Heart right ventricle (tissue), 16 donors: ENCODE data around the gene GRM7. TPM values are rescaled to one million over a fixed set of nuclear protein-coding genes. Genes with fewer than 3 reads are reported as not detected.

Source experiments
- ATAC-seq, 8 donors: fragments of 200-7000 bp; cut with Tn5 transposase; one replicate each; pipeline ENCODE4 v1.9.1; 2020; ENCODE audit warnings: mild to moderate bottlenecking in 8 of 8, moderate library complexity in 8 of 8, moderate number of reproducible peaks in 1 of 8
- DNase-seq, 2 donors: peaks; one replicate each; pipeline ENCODE4 v3.0.0-alpha.2; 2020
- H3K27ac ChIP-seq, 10 donors: fragments of 200-600 bp; sonication (generic) in 2 of 10; one replicate each; pipeline versions ENCODE4 v1.5.0 to v1.8.0; 2020 to 2022; ENCODE audit warnings: mild to moderate bottlenecking in 3 of 10
- H3K27me3 ChIP-seq, 7 donors: fragments of 200-600 bp; one replicate each; pipeline ENCODE4 v1.8.0; 2021 to 2022; ENCODE audit warnings: mild to moderate bottlenecking in 2 of 7
- H3K36me3 ChIP-seq, 9 donors: fragments of 200-600 bp; sonication (generic) in 1 of 9; one replicate each; pipeline versions ENCODE4 v1.5.0 to v1.8.0; 2020 to 2022; ENCODE audit warnings: mild to moderate bottlenecking in 2 of 9
- H3K4me1 ChIP-seq, 9 donors: fragments of 200-600 bp; sonication (generic) in 1 of 9; one replicate each; pipeline versions ENCODE4 v1.5.0 to v1.8.0; 2020 to 2022; ENCODE audit warnings: mild to moderate bottlenecking in 4 of 9
- H3K4me3 ChIP-seq, 10 donors: fragments of 200-600 bp; sonication (generic) in 2 of 10; one replicate each; pipeline versions ENCODE4 v1.5.0 to v1.8.0; 2020 to 2022; ENCODE audit warnings: mild to moderate bottlenecking in 7 of 10, moderate library complexity in 2 of 10
- H3K9me3 ChIP-seq, 11 donors: fragments of 200-600 bp in 10 of 11; sonication (generic) in 2 of 11; one replicate each; pipeline versions ENCODE4 v1.5.0 to v1.8.0; 2013 to 2022; ENCODE audit warnings: mild to moderate bottlenecking in 2 of 11, control low read depth in 1 of 11, moderate library complexity in 1 of 11
- CTCF ChIP-seq, 9 donors: fragments of 200-600 bp; sonication (generic) in 2 of 9; IDR thresholded peaks; one replicate each; pipeline versions ENCODE4 v1.5.0 to v1.8.0; 2021 to 2022; ENCODE audit warnings: antibody characterized with exemption in 9 of 9, mild to moderate bottlenecking in 5 of 9, moderate library complexity in 1 of 9
- WGBS, 2 donors: extraction: QIAGEN DNeasy Blood & Tissue Kit; methylation state at CpG; one replicate each; pipeline ENCODE4 v1.1.7; 2013; ENCODE audit warnings: inconsistent platforms in 1 of 2; 5-methylcytosine and 5-hydroxymethylcytosine counted together
- intact Hi-C, 10 donors: fragments of 100-400 bp; cut with DNase I; formaldehyde crosslinking; loops; one replicate each; pipeline versions ENCODE4 v1.11.1 to v1.14.2; 2022
- polyA plus RNA-seq, 2 donors: library from polyadenylated mRNA; stranded (reverse); fragments of 200-250 nt; gene quantifications; one replicate each; pipeline ENCODE4 v1.2.3, GENCODE V29; 2013
- total RNA-seq, 10 donors: library from RNA; stranded (reverse); fragmentation: NEBNext Ultra II Directional in 3 of 10; extraction: Animal tissue kit (Norgen Biotek cat#: 25700) in 3 of 10; gene quantifications; one replicate each; pipeline versions ENCODE4 v1.2.1 to v1.2.4, GENCODE V29; 2021 to 2023
- donor health status: Arrhythmogenic right ventricular cardiomyopathy.
- donor health status: ischemic (EF 13 %, LVEDD 7.1; RV severe dilation, severe dysfunction).
- donor health status: healthy with polysubstance abuse.
- donor health status: DM: no; HTN: yes; CAD: no.
- donor health status: DM: no; HTN: no; CAD: no.
- donor health status: ischemic (EF 25% LVEDD 6.9; RV normal size, moderate dysfunction).
- donor health status: ischemic (EF 25% LVEDD 5.7; RV mildly dilated, moderate dysfunction).
- donor health status: healthy.
- donor health status: DM: yes; HTN: yes; CAD: no.
- donor health status: Ischemic cardiomyopathy.
- donor health status: ischemic (EF 35%, LVEDD 5.7; RV mildly dilated, moderate dysfunction).
- donor health status: nonischemic (EF 11% LVEDD 7.7; RV severe dilation, severe dysfunction).
- donor health status: DM: yes; HTN: yes; CAD: no.
- donor health status: PGD.
- donor health status: ischemic (EF 29% LVEDD 5.4; RV normal size, mild dysfunction).
- donor health status: nonischemic (EF 23%, LVEDD 6.1; RV moderate dilation, normal function).

GRM7 gene
- total and polyA plus RNA-seq, 12 donors = not detected

- Histone ChIP-seq H3K4me1 (no peaks in the 10 kb centered on the region), H3K27me3 (no peaks in the 10 kb centered on the region), H3K4me3 (no peak overlapping the region), H3K27ac (no peak overlapping the region), H3K36me3 (no peaks in the 10 kb centered on the region), H3K9me3 (no peaks in the 10 kb centered on the region)
- no peak for DNase-seq
- WGBS, 2 donors = 92 to 97% methylated on average over 2 of the region's 2 CpGs
- no peak for TF ChIP-seq CTCF (IDR thresholded peaks at IDR 0.05)
- ATAC-seq = no peak
- intact Hi-C loops = no loop called here
These were observed 535.6 kb downstream of the GRM7 start for GRCh38 chr3:7396534-7396933.

GRCh38 chr3:7397097-7397496 lies 536.2 kb downstream of the GRM7 start:
- Histone ChIP-seq H3K27me3 (no peaks in the 10 kb centered on the region), H3K36me3 (no peaks in the 10 kb centered on the region), H3K27ac (no peak overlapping the region), H3K4me3 (no peak overlapping the region), H3K9me3 (no peaks in the 10 kb centered on the region), H3K4me1 (no peaks in the 10 kb centered on the region)
- DNase-seq = no peak
- ATAC-seq = no peak
- 89 to 94% methylated on average over 2 of the region's 2 CpGs for WGBS, 2 donors
- no peak for TF ChIP-seq CTCF (IDR thresholded peaks at IDR 0.05)
- intact Hi-C loops = no loop called here

- H3K27me3 ChIP-seq = no peaks in the 10 kb centered on the region
These were observed 539.4 kb downstream of the GRM7 start for GRCh38 chr3:7400360-7400759.

GRCh38 chr3:7401418-7401817 lies 540.5 kb downstream of the GRM7 start:
- ATAC-seq (no peak), DNase-seq (no peak)
- Histone ChIP-seq H3K4me3 (no peak overlapping the region), H3K27ac (no peak overlapping the region), H3K27me3 (no peaks in the 10 kb centered on the region), H3K36me3 (no peaks in the 10 kb centered on the region), H3K4me1 (no peaks in the 10 kb centered on the region), H3K9me3 (no peaks in the 10 kb centered on the region)
- 89 to 93% methylated on average over 1 of the region's 1 CpG for WGBS, 2 donors
- no peak for TF ChIP-seq CTCF (IDR thresholded peaks at IDR 0.05)
- intact Hi-C loops = no loop called here

More at GRCh38 chr3:7400360-7400759, 539.4 kb downstream of the GRM7 start:
- Histone ChIP-seq H3K36me3 (no peaks in the 10 kb centered on the region), H3K4me3 (no peak overlapping the region), H3K4me1 (no peaks in the 10 kb centered on the region), H3K27ac (no peak overlapping the region), H3K9me3 (no peaks in the 10 kb centered on the region)
- TF ChIP-seq CTCF (IDR thresholded peaks at IDR 0.05) = no peak
- ATAC-seq (no peak), DNase-seq (no peak)
- WGBS, 2 donors = 70 to 76% methylated on average over 2 of the region's 2 CpGs
- intact Hi-C loops = no loop called here

GRCh38 chr3:7407107-7407506 lies 546.2 kb downstream of the GRM7 start:
- Histone ChIP-seq H3K36me3 (no peaks in the 10 kb centered on the region), H3K4me1 (no peaks in the 10 kb centered on the region), H3K27ac (no peak overlapping the region), H3K9me3 (no peaks in the 10 kb centered on the region), H3K27me3 (no peaks in the 10 kb centered on the region), H3K4me3 (no peak overlapping the region)
- no peak for TF ChIP-seq CTCF (IDR thresholded peaks at IDR 0.05)
- intact Hi-C loops = no loop called here
- DNase-seq (no peak), ATAC-seq (no peak)
- 66 to 87% methylated on average over 4 of the region's 4 CpGs for WGBS, 2 donors
